Measurements from ENCODE around the gene PRDM4. TPM values are rescaled to one million over a fixed set of nuclear protein-coding genes. Genes with fewer than 3 reads are reported as not detected.
A peak's percentile ranks its signal among the peaks of the same experiment; 100 is the strongest.

The PRDM4 gene, protein sequence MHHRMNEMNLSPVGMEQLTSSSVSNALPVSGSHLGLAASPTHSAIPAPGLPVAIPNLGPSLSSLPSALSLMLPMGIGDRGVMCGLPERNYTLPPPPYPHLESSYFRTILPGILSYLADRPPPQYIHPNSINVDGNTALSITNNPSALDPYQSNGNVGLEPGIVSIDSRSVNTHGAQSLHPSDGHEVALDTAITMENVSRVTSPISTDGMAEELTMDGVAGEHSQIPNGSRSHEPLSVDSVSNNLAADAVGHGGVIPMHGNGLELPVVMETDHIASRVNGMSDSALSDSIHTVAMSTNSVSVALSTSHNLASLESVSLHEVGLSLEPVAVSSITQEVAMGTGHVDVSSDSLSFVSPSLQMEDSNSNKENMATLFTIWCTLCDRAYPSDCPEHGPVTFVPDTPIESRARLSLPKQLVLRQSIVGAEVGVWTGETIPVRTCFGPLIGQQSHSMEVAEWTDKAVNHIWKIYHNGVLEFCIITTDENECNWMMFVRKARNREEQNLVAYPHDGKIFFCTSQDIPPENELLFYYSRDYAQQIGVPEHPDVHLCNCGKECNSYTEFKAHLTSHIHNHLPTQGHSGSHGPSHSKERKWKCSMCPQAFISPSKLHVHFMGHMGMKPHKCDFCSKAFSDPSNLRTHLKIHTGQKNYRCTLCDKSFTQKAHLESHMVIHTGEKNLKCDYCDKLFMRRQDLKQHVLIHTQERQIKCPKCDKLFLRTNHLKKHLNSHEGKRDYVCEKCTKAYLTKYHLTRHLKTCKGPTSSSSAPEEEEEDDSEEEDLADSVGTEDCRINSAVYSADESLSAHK
- total RNA-seq: 23.6 and 39.6 TPM in 2 replicates

DNA sequence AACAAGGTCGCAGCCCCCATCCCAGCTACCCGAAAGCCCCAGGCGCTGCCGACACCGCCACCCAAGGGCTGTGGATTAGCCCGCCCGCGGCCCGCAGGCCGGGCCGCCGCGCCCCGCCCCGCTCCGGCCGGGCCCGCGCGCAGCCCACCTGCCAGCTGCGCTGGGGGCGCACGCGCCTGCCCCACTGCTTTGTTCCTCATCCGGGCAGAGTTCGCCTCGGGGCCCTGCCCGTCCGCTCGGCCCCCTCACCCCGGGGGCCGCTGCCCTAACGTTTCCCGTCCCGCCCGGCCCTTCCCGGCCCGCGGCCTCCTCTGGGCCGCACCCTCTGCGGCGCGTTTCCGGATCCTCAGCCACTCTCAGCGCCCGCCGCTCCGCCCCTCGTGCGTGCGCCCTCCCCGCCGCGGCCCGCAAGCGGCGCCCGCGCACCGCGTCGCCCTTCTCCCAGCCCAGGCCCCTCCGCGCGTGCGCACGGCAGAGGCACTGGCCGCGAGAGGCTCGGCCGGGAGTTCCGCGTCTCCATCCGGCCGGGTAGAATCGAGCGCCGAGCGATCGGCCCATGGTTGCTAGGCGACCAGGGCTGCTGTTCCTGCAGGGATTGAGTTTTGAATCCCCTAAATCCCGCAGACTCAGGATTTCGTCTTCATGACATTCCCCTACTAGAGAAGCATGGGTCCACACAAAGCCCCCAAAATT, at the start of gene PRDM4:
PRDM4 (minus strand) TSS at position 329 of the 693 bp plus-strand sequence. CDS start 622 bp downstream, outside the sequence.
- peak; percentile 79 for DNase-seq (ENCODE audit: low read depth)

GRCh38 chr12:107807471-107808150, 46.7 kb upstream of the PRDM4 start:
- DNase-seq (ENCODE audit: low read depth): no peak

DNA sequence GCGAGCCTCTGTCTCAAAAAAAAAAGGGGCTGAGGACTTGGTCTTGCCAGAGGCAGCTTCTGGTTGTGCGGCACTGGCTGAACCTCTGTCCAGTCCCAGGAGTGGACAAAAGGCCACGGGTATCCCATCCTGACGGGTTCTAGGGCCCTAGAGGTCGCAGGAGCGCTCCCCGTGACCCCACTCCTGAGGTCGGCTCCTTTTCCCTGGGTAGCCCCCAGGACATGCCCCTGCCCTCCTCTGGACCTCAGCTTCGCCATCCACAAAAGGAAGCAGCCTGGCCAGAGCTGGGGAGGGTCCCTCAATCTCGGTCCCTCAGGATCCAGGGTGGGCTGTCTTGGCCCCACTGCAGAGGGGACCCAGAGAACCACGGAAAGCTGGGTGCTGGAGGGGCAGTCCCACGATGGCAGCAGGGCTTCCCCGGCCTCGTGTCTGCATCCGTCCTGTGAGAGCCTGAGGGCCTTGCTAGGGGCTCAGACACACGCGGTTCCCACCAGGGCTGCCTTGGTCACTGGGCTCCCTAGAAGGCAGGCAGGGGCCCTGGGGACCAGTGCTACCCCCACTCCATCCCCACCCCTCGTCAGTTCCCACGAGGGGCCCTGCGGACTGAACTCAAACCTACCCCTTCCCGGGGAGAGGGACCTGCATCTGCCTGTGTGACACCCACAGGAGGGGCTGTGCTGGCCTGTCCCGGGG, 44.7 kb upstream of the PRDM4 start:
- DNase-seq (ENCODE audit: low read depth): no peak

DNA sequence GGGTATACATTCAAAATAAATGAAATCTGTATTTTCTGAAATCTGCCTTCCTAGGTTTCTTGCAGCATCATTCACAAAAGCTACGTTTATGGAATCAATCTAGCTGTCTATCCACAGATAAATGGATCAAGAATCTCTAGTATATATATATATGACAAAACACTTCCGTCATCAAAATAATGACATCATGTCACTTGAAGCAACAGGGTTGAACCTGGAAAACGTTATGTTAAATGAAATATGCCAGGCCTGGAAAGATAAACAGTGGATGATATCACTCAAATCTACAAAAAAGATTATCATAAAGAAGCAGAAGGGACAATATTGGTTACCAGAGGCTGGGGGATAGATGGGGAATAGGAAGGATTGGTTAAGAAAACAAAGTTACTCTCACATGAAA, 42.2 kb upstream of the PRDM4 start:
- no peak for DNase-seq (ENCODE audit: low read depth)

GRCh38 chr12:107801150-107801549, 40.2 kb upstream of the PRDM4 start:
- no peak for DNase-seq (ENCODE audit: low read depth)

DNA sequence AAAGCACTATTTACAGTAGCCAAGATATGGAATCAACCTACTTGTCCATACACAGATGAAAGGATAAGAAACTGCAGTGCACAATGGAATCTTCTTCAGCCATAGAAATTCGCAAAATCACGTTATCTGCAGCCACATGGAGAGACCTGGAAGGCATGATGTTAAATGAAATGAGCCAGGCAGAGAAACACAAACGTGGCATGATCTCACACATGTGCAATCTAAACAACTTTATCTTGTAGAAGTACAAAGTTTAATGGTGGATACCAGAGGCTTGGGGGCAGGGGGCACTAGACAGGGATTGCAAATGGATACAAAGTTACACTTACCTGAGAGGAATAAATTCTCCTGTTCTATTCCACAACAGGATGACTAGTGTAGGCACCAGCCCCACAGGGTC, 37.6 kb upstream of the PRDM4 start:
- DNase-seq (ENCODE audit: low read depth): no peak

GRCh38 chr12:107794451-107794850, 33.5 kb upstream of the PRDM4 start:
- DNase-seq (ENCODE audit: low read depth): peak; percentile 3

DNA sequence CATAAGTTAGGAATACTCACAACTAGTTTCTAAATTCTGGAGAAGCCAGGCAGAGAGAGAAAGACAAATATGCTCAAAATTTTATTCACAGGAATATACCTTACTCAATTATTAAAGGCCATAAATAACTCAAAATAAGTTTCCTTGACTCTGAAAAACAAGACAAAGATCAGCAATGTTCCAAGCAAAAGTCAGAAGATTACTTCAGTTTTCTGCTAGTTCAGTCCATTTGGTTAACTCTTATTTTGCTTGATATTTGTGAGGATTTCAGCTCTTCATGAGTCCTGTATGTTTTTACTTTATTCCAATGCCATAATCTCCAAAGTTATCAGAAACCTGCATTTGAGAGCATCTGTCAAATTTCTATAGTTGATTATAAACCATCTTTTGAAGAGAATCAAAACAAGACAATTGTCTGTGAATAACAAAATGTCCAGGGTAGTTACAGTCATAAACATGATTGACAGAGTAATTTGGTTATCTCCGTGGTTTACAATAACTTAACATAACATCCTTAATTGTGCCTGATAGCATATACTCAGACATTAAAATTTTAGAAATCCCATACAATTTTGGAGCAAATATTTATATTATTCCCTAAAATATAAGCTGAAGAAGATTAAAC, 30.6 kb upstream of the PRDM4 start:
- DNase-seq (ENCODE audit: low read depth): no peak

DNA sequence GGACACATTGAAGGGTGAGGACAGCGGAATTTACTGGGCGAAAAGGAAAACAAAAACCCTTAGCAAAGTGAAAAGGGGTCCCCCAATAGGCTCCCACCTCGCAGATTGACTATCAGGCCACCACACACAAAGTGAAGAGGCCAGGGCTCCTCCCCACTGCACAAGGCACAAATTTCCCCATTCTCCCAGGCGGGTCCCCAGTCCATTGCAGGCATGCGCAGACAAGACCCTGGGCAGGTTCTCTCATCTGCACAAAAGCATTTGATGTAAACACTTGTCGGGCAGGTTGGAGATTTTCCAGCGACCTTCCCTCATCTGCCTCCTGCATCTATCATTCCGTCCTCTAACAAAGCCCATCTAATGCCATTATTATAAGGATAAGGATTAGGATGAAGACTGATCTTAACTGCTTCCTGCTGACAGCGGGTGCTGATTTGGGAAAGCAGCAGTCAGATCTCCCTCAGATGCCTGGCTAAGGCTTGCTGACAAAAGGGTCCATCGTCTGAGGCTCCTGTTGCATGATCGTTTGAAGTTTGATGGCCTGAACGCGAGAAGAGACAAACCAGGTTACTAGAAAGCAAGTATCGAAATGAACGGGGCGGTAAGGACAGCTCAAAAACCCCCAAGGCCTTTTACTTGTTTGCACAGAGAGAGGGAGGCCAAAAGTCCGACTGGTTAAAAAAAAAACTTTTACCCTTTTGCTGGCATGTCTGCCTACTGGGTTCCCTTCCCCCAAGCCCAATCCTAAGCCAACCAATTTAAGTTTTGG, 27.9 kb upstream of the PRDM4 start:
- no peak for DNase-seq (ENCODE audit: low read depth)

DNA sequence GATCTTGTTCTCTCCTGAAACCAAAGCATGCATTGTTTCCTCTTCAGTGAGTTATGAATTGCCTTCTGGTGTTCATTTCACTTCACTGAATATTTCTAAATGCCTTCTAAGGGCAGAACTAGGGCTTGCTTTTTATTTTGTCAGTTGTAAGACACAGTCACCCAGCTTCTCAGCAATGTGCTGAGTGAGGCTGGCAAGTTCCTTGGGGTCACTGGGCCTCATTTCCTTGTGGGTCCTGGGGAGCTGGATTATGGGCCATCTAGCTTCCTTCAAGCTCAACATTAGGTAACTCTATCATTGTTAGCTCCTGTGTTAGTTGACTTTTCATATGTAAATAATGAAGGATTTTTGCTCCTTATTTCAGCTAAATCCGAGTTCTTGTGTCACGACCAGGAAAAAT, 27.3 kb upstream of the PRDM4 start:
- DNase-seq (ENCODE audit: low read depth): no peak

DNA sequence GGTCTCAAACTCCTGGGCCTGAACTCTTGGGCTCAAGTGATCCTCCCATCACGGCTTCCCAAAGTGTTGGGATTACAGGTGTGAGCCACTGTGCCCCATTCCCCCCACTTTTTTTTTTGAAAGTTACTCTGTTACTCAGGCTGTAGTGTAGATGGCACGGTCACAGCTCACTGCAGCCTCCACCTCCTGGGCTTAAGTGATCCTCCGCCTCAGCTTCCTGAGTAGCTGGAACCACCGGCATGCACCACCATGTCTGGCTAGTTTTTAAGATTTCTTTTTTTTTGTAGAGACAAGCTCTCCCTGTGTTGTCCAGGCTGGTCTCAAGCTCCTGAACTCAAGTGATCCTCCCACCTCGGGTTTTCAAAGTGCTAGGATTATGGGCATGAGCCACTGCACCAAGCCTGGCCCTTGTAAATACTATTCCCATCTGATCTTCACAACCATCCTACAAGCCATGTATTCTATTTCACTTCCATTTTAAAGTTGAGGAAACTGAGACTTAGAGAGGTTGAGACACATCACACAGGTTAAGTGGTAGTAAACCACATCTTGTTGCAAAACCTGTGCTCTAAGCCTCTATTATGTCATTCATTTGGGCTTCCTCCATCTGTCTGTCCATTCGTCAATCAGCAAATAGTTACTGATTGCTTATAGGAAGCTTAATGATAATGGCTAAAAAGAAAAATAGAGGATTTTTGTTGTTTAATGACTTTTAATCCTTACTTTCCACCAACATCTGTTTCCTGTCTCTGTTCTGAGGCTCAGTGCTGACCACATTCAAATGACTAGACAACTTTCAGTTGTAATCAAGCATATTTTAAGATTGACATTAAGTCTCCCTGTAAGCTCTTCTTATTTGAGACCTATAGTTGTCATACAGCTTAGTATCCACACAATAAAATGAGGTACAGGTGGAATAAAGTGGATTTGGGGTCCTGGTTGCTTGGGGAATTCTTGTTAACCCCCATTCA, 22.8 kb upstream of the PRDM4 start:
- no peak for DNase-seq (ENCODE audit: low read depth)

- DNase-seq (ENCODE audit: low read depth): no peak
Observed at GRCh38 chr12:107782067-107782466, 21.1 kb upstream of the PRDM4 start.

DNA sequence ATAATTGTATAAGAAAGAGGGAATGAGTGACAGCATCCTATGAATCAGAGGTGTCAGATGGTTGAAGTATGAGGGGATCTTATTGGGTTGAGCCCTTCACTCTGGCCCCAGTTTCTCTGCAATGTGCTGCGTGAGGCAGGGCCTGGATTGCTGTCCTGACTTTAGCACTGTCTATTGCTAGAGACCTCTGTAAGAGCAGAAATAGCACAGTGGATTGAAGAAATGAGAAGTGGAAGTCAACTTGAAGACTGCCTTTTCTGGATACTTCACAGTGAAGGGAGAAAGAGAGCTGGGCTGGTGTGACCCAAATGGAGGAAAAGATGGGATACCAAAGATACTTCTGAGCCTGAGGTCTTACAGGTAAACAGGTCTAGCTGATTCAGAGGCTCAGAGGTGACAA, 19.4 kb upstream of the PRDM4 start:
- no peak for DNase-seq (ENCODE audit: low read depth)

DNA sequence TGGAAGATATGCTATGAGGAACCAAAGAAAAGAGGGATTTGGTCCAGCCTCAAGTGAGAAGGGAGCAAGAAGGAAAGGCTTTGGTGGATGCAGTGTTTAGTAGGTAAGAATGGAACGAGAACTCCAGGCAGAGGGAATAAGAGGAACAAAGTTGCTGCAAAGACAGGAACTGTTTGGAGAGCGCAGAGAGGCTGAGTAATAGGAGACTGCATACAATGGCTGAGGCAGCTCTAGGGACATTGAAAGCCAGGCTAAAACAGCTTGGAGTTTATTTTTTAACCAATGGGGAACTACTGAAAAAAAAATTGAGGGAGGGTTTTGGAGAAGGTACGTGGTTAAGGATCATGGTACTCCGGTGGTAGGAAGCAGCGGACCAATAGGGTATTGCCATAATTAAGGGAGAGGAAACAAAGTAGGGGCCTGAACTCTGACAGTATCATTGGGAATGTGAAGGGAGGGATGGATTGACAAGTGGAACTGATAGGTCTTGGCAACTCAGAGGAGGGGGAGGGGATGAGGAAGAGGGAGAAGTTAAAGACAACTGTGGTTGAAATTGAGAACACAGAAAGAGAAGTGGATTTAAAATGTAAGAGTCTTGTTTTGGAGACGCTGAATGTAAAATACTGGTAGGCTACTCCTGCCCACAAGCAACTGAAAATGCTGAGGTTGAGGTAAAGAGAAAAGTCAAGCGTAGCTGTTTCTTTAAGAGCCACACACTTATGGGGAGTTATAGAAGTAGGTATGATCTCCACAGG, 18.3 kb upstream of the PRDM4 start:
- no peak for DNase-seq (ENCODE audit: low read depth)

DNA sequence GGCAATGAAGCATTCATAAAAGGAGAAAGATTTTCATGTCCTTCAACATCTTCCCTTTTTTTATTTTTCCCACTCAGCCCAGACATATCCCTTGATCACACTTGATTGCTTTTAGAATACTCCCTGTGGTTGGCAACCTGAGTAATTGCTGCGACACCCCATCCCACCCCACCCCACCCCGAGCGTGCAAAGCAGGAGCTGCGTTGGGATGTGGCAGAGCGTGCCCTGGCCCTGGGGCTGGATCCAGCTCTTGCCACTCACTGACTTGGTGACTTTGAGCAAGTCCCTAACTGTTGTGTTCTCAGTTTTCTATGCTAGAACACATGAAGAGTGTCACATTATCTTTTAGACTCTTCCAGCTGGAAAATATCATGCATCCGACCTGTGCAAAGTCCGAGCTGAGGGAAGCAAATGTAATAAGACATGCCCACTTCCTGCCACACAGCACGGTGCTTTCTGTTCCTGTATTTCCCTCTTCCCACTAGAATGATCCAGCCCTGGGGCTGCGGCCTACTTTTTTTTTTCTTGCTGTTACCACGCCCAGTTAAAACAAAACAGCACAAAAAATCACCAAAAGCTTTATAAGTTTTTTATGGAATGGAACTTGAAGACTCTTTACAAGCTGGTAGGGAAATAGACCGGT, 17.6 kb upstream of the PRDM4 start:
- peak; percentile 19 for DNase-seq (ENCODE audit: low read depth)

GRCh38 chr12:107776171-107776570, 15.2 kb upstream of the PRDM4 start:
- no peak for DNase-seq (ENCODE audit: low read depth)

GRCh38 chr12:107775093-107775721, 14.3 kb upstream of the PRDM4 start:
- DNase-seq (ENCODE audit: low read depth): no peak
